Stomach smooth muscle (tissue), 2 donors: Measurements from ENCODE around the gene CLCNKB.

ENCODE experiments used
- H3K27ac ChIP-seq: one replicate; pipeline ENCODE4 v1.7.0; 2013; ENCODE audit warnings: mild to moderate bottlenecking, low read length, inconsistent platforms
- H3K27me3 ChIP-seq, 2 donors: one replicate each; pipeline ENCODE4 v1.7.0; 2013; ENCODE audit warnings: low read length in 2 of 2; ENCODE audit not compliant: insufficient read depth in 2 of 2, control insufficient read depth in 1 of 2
- H3K36me3 ChIP-seq, 2 donors: one replicate each; pipeline ENCODE4 v1.7.0; 2013; ENCODE audit warnings: low read length in 2 of 2; ENCODE audit not compliant: control insufficient read depth in 2 of 2, insufficient read depth in 2 of 2
- H3K4me1 ChIP-seq: one replicate; pipeline ENCODE4 v1.7.0; 2013; ENCODE audit warnings: low read length; ENCODE audit not compliant: control insufficient read depth, insufficient read depth
- H3K4me3 ChIP-seq, 2 donors: one replicate each; pipeline ENCODE4 v1.7.0; 2013; ENCODE audit warnings: low read length in 2 of 2
- H3K9ac ChIP-seq, 2 donors: one replicate each; pipeline ENCODE4 v1.7.0; 2013; ENCODE audit warnings: low read length in 2 of 2, mild to moderate bottlenecking in 1 of 2
- H3K9me3 ChIP-seq, 2 donors: one replicate each; pipeline ENCODE4 v1.7.0; 2013; ENCODE audit warnings: low read length in 2 of 2; ENCODE audit not compliant: control insufficient read depth in 2 of 2
- donor health status: healthy.
- donor health status: Pancreatic carcinoma.

CLCNKB gene

GRCh38 chr1:16077406-16078245 is 34.0 kb downstream of the CLCNKB start:
- Histone ChIP-seq H3K9me3 (no peaks in the 10 kb centered on the region), H3K36me3 (no peaks in the 10 kb centered on the region), H3K27me3 (peaks cover 8 to 17% of the 10 kb centered on the region in 2 donors), H3K27ac (no peak overlapping the region), H3K4me3 (no peak overlapping the region), H3K4me1 (peaks cover 26% of the 10 kb centered on the region), H3K9ac (no peak overlapping the region)

GRCh38 chr1:16078925-16079656 is 35.5 kb downstream of the CLCNKB start:
- no peak overlapping the region for H3K27ac ChIP-seq
- H3K27me3 ChIP-seq, result peaks cover 1 to 6% of the 10 kb centered on the region in 2 donors
- H3K4me1 ChIP-seq, result peaks cover 14% of the 10 kb centered on the region
- no peaks in the 10 kb centered on the region for H3K9me3 ChIP-seq
- H3K36me3 ChIP-seq, result no peaks in the 10 kb centered on the region
- no peak overlapping the region for H3K9ac ChIP-seq
- peak overlapping the region in 1 of 2 donors; percentile 22 for H3K4me3 ChIP-seq

- H3K9me3 ChIP-seq, result no peaks in the 10 kb centered on the region
- H3K27me3 ChIP-seq, result no peaks in the 10 kb centered on the region
- peaks cover 7% of the 10 kb centered on the region for H3K4me1 ChIP-seq
- H3K27ac ChIP-seq, result no peak overlapping the region
- no peak overlapping the region for H3K9ac ChIP-seq
- H3K36me3 ChIP-seq, result no peaks in the 10 kb centered on the region
- no peak overlapping the region for H3K4me3 ChIP-seq
Observed at GRCh38 chr1:16080422-16081150, 37.0 kb downstream of the CLCNKB start.

- Histone ChIP-seq H3K9me3 (no peaks in the 10 kb centered on the region), H3K27me3 (no peaks in the 10 kb centered on the region), H3K27ac (no peak overlapping the region), H3K4me1 (peaks cover 7% of the 10 kb centered on the region), H3K9ac (no peak overlapping the region), H3K4me3 (no peak overlapping the region), H3K36me3 (no peaks in the 10 kb centered on the region)
Observed at GRCh38 chr1:16081636-16082035, 38.1 kb downstream of the CLCNKB start.

GRCh38 chr1:16082283-16083038 is 38.9 kb downstream of the CLCNKB start:
- Histone ChIP-seq H3K9ac (peak overlapping the region; percentile 0 to 36), H3K27ac (no peak overlapping the region)

GRCh38 chr1:16083486-16083885 is 39.9 kb downstream of the CLCNKB start:
- H3K36me3 ChIP-seq, result no peaks in the 10 kb centered on the region
- H3K9ac ChIP-seq, result no peak overlapping the region
- H3K27me3 ChIP-seq, result no peaks in the 10 kb centered on the region
- H3K4me1 ChIP-seq, result peaks cover 7% of the 10 kb centered on the region
- H3K9me3 ChIP-seq, result no peaks in the 10 kb centered on the region
- H3K4me3 ChIP-seq, result no peak overlapping the region
- H3K27ac ChIP-seq, result no peak overlapping the region

More at GRCh38 chr1:16082283-16083038, 38.9 kb downstream of the CLCNKB start:
- Histone ChIP-seq H3K4me3 (no peak overlapping the region), H3K4me1 (peaks cover 7% of the 10 kb centered on the region), H3K27me3 (no peaks in the 10 kb centered on the region), H3K9me3 (no peaks in the 10 kb centered on the region), H3K36me3 (no peaks in the 10 kb centered on the region)

GRCh38 chr1:16085522-16085921 is 41.9 kb downstream of the CLCNKB start:
- no peak overlapping the region for H3K27ac ChIP-seq
- no peaks in the 10 kb centered on the region for H3K4me1 ChIP-seq
- no peak overlapping the region for H3K9ac ChIP-seq

GRCh38 chr1:16087733-16088132 is 44.2 kb downstream of the CLCNKB start:
- no peak overlapping the region for H3K27ac ChIP-seq
- no peaks in the 10 kb centered on the region for H3K9me3 ChIP-seq
- no peak overlapping the region for H3K4me3 ChIP-seq
- no peak overlapping the region for H3K9ac ChIP-seq
- H3K36me3 ChIP-seq, result no peaks in the 10 kb centered on the region
- H3K27me3 ChIP-seq, result no peaks in the 10 kb centered on the region
- no peaks in the 10 kb centered on the region for H3K4me1 ChIP-seq

More at GRCh38 chr1:16085522-16085921, 41.9 kb downstream of the CLCNKB start:
- Histone ChIP-seq H3K9me3 (no peaks in the 10 kb centered on the region), H3K36me3 (no peaks in the 10 kb centered on the region), H3K27me3 (no peaks in the 10 kb centered on the region), H3K4me3 (no peak overlapping the region)

- H3K36me3 ChIP-seq, result no peaks in the 10 kb centered on the region
- H3K27ac ChIP-seq, result no peak overlapping the region
- no peaks in the 10 kb centered on the region for H3K27me3 ChIP-seq
- H3K9ac ChIP-seq, result no peak overlapping the region
- no peaks in the 10 kb centered on the region for H3K4me1 ChIP-seq
- no peaks in the 10 kb centered on the region for H3K9me3 ChIP-seq
- H3K4me3 ChIP-seq, result no peak overlapping the region
Observed at GRCh38 chr1:16088351-16088911, 44.8 kb downstream of the CLCNKB start.

GRCh38 chr1:16088996-16089395 is 45.4 kb downstream of the CLCNKB start:
- Histone ChIP-seq H3K9ac (no peak overlapping the region), H3K4me3 (no peak overlapping the region), H3K27me3 (no peaks in the 10 kb centered on the region), H3K9me3 (no peaks in the 10 kb centered on the region), H3K36me3 (no peaks in the 10 kb centered on the region), H3K27ac (no peak overlapping the region), H3K4me1 (no peaks in the 10 kb centered on the region)
